ENCODE data around the gene ATXN1. TPM values are rescaled to one million over a fixed set of nuclear protein-coding genes. Genes with fewer than 3 reads are reported as not detected.
"Not testable (repeated sequence)": the region's sequence is repeated elsewhere in the genome, so short reads cannot be mapped to it uniquely, and the experiment has no call there.

ATXN1 gene
- polyA plus RNA-seq, 1 donor (not counting 4 experiments of a cell fraction or from before 2014, with no cell fraction given), result 9.7 TPM

DNA sequence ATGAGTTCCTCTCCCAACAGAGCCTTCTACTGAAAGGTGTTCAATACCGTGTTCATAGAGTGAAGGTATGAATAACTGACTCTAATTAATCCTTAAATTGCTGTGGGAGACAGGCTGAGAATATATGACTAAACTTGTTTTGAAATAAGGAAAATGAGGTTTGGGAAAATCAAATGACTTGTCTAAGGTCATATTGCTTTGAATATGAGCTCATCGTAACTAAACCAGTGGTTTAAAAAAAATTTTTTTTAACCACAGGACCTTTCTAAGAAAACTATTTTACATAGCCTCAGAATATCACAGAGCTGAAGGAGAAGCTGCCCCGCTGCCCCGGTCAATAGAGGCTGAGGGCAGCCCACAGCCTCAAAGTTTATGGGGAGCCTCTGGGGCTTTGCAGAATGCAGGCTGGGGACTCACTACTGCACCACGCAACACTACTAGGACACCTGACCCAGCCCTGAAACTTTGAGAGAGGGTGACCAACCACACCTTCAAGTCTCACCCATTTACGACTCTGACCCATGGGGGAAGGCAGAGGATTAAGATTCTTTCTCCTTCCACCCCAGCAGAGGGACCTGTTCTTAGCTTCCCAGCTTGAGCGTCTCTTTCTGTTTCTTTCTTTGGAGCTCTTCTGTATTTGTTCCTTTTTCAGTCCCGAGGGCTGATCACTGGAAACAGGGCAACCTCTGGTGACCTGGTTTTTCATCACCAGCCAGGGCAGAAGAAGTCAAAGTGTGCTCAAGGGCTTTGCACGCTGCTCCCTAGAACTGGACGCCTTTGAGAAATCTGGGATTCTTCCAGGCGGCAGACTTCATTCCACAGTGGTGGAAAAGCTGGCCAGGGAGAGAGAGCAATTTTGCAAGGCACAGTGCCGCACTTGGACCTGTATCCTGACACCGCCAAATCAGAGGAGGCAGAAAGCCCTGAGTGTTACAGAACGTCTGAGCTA, 220.2 kb downstream of the ATXN1 start:
- DNase-seq (ENCODE audit: low read depth, low spot score) (no peak), FAIRE-seq (no peak)
- Histone ChIP-seq H3K9ac (ENCODE audit: control insufficient read depth, extremely low read depth, insufficient read depth, low read length) (no peak overlapping the region), H3K4me2 (ENCODE audit: control insufficient read depth, extremely low read depth, insufficient read depth, low read depth, low read length) (no peak overlapping the region), H4K20me1 (ENCODE audit: control insufficient read depth, extremely low read depth, insufficient read depth, low read length) (no peaks in the 10 kb centered on the region), H3K36me3 (ENCODE audit: control insufficient read depth in 2 of 2, extremely low read depth in 1 of 2, insufficient read depth in 2 of 2, low read length in 2 of 2) (no peaks in the 10 kb centered on the region), H3K9me3 (ENCODE audit: control insufficient read depth, low read depth, low read length) (no peaks in the 10 kb centered on the region), H3K27me3 (ENCODE audit: control insufficient read depth, extremely low read depth, insufficient read depth, low read length) (no peaks in the 10 kb centered on the region), H3K9me1 (ENCODE audit: control insufficient read depth, extremely low read depth, insufficient read depth, low read length) (no peaks in the 10 kb centered on the region), H2AFZ (ENCODE audit: control insufficient read depth, low read length) (no peak overlapping the region), H3K27ac (ENCODE audit: control insufficient read depth, insufficient read depth, low read length) (no peak overlapping the region), H3K79me2 (ENCODE audit: control insufficient read depth, insufficient read depth, low read length) (no peaks in the 10 kb centered on the region), H3K4me1 (ENCODE audit: control insufficient read depth, extremely low read depth, insufficient read depth, low read length) (no peaks in the 10 kb centered on the region), H3K4me3 (ENCODE audit: control insufficient read depth in 2 of 3, extremely low read depth in 1 of 3, insufficient read depth in 2 of 3, low read depth in 1 of 3, low read length in 3 of 3) (no peak overlapping the region)
- no peak for TF ChIP-seq EZH2 (IDR thresholded peaks at IDR 0.05; ENCODE audit: low read length)
- TF ChIP-seq, protein P1, sequence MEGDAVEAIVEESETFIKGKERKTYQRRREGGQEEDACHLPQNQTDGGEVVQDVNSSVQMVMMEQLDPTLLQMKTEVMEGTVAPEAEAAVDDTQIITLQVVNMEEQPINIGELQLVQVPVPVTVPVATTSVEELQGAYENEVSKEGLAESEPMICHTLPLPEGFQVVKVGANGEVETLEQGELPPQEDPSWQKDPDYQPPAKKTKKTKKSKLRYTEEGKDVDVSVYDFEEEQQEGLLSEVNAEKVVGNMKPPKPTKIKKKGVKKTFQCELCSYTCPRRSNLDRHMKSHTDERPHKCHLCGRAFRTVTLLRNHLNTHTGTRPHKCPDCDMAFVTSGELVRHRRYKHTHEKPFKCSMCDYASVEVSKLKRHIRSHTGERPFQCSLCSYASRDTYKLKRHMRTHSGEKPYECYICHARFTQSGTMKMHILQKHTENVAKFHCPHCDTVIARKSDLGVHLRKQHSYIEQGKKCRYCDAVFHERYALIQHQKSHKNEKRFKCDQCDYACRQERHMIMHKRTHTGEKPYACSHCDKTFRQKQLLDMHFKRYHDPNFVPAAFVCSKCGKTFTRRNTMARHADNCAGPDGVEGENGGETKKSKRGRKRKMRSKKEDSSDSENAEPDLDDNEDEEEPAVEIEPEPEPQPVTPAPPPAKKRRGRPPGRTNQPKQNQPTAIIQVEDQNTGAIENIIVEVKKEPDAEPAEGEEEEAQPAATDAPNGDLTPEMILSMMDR (optimal IDR thresholded peaks at IDR 0.05 in 1 of 3, IDR thresholded peaks at IDR 0.05 in 1 of 3, conservative IDR thresholded peaks at IDR 0.05 in 1 of 3; ENCODE audit: extremely low read depth in 1 of 3, insufficient read depth in 2 of 3, low read length in 3 of 3), result no peak
- dilution Hi-C loops (cut with MboI; ENCODE audit: extremely low pct_ligation_motif_present, low sequenced_read_pairs), result no loop called here

DNA sequence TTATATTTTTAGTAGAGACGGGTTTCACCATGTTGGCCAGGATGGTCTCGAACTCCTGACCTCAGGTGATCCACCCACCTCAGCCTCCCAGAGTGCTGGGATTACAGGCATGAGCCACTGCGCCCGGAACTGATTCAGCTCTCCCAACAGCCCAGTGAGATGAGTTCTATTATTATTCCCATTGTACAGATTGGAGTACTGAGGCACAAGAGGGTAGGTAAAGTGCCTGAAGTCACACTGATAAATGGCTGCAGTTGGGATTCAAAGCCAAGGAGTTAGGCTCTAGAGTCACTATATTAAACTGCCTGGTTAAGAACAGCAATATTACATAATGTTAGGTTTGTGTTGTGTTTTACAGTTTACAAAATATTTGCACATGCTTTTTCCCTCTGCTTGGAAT, 220.9 kb downstream of the ATXN1 start:
- H3K36me3 ChIP-seq (ENCODE audit: control insufficient read depth in 2 of 2, extremely low read depth in 1 of 2, insufficient read depth in 2 of 2, low read length in 2 of 2); H3K79me2 ChIP-seq (ENCODE audit: control insufficient read depth, insufficient read depth, low read length); H3K4me1 ChIP-seq (ENCODE audit: control insufficient read depth, extremely low read depth, insufficient read depth, low read length); H3K27ac ChIP-seq (ENCODE audit: control insufficient read depth, insufficient read depth, low read length); H4K20me1 ChIP-seq (ENCODE audit: control insufficient read depth, extremely low read depth, insufficient read depth, low read length); H3K9ac ChIP-seq (ENCODE audit: control insufficient read depth, extremely low read depth, insufficient read depth, low read length); H3K9me3 ChIP-seq (ENCODE audit: control insufficient read depth, low read depth, low read length); H3K27me3 ChIP-seq (ENCODE audit: control insufficient read depth, extremely low read depth, insufficient read depth, low read length); H3K4me3 ChIP-seq (ENCODE audit: control insufficient read depth in 2 of 3, extremely low read depth in 1 of 3, insufficient read depth in 2 of 3, low read depth in 1 of 3, low read length in 3 of 3); FAIRE-seq; H3K4me2 ChIP-seq (ENCODE audit: control insufficient read depth, extremely low read depth, insufficient read depth, low read depth, low read length); H2AFZ ChIP-seq (ENCODE audit: control insufficient read depth, low read length); H3K9me1 ChIP-seq (ENCODE audit: control insufficient read depth, extremely low read depth, insufficient read depth, low read length); DNase-seq (ENCODE audit: low read depth, low spot score); dilution Hi-C loops (cut with MboI; ENCODE audit: extremely low pct_ligation_motif_present, low sequenced_read_pairs): not testable (repeated sequence)

Measured in keratinocyte (primary cell).